Measurements from ENCODE around the gene LPP.

The LPP gene

GRCh38 chr3:188707381-188708288 is 553.7 kb downstream of the LPP start:
- DNase-seq = no peak
- Histone ChIP-seq H3K9me3 (ENCODE audit: control insufficient read depth, low read length) (no peaks in the 10 kb centered on the region), H3K36me3 (ENCODE audit: control insufficient read depth, insufficient read depth, low read length) (no peaks in the 10 kb centered on the region), H3K4me1 (ENCODE audit: control insufficient read depth, insufficient read depth, low read length, poor library complexity, severe bottlenecking) (no peaks in the 10 kb centered on the region), H3K27ac (ENCODE audit: insufficient read depth, low read length, poor library complexity, severe bottlenecking) (no peak overlapping the region), H3K27me3 (replicated peaks; ENCODE audit: control insufficient read depth, insufficient read depth, low read length, poor library complexity, severe bottlenecking) (no peaks in the 10 kb centered on the region), H3K4me3 (ENCODE audit: insufficient read depth, low read depth, low read length, poor library complexity, severe bottlenecking) (no peak overlapping the region)

- Histone ChIP-seq H3K4me1 (ENCODE audit: control insufficient read depth, insufficient read depth, low read length, poor library complexity, severe bottlenecking) (no peaks in the 10 kb centered on the region), H3K4me3 (ENCODE audit: insufficient read depth, low read depth, low read length, poor library complexity, severe bottlenecking) (no peak overlapping the region), H3K27me3 (replicated peaks; ENCODE audit: control insufficient read depth, insufficient read depth, low read length, poor library complexity, severe bottlenecking) (no peaks in the 10 kb centered on the region), H3K36me3 (ENCODE audit: control insufficient read depth, insufficient read depth, low read length) (no peaks in the 10 kb centered on the region), H3K9me3 (ENCODE audit: control insufficient read depth, low read length) (no peaks in the 10 kb centered on the region), H3K27ac (ENCODE audit: insufficient read depth, low read length, poor library complexity, severe bottlenecking) (no peak overlapping the region)
- DNase-seq = no peak
Measured at GRCh38 chr3:188711881-188712247, 557.9 kb downstream of the LPP start.

- no peaks in the 10 kb centered on the region for H3K36me3 ChIP-seq (ENCODE audit: control insufficient read depth, insufficient read depth, low read length)
- no peaks in the 10 kb centered on the region for H3K4me1 ChIP-seq (ENCODE audit: control insufficient read depth, insufficient read depth, low read length, poor library complexity, severe bottlenecking)
- no peaks in the 10 kb centered on the region for H3K27me3 ChIP-seq (replicated peaks; ENCODE audit: control insufficient read depth, insufficient read depth, low read length, poor library complexity, severe bottlenecking)
- H3K27ac ChIP-seq (ENCODE audit: insufficient read depth, low read length, poor library complexity, severe bottlenecking) = no peak overlapping the region
- no peaks in the 10 kb centered on the region for H3K9me3 ChIP-seq (ENCODE audit: control insufficient read depth, low read length)
- H3K4me3 ChIP-seq (ENCODE audit: insufficient read depth, low read depth, low read length, poor library complexity, severe bottlenecking) = no peak overlapping the region
- DNase-seq = no peak
Measured at GRCh38 chr3:188712248-188712924, 558.4 kb downstream of the LPP start.

GRCh38 chr3:188712991-188713390 is 559.0 kb downstream of the LPP start:
- H3K27ac ChIP-seq (ENCODE audit: insufficient read depth, low read length, poor library complexity, severe bottlenecking) = no peak overlapping the region
- no peaks in the 10 kb centered on the region for H3K9me3 ChIP-seq (ENCODE audit: control insufficient read depth, low read length)
- no peak overlapping the region for H3K4me3 ChIP-seq (ENCODE audit: insufficient read depth, low read depth, low read length, poor library complexity, severe bottlenecking)
- H3K4me1 ChIP-seq (ENCODE audit: control insufficient read depth, insufficient read depth, low read length, poor library complexity, severe bottlenecking) = no peaks in the 10 kb centered on the region
- no peak for DNase-seq
- H3K27me3 ChIP-seq (replicated peaks; ENCODE audit: control insufficient read depth, insufficient read depth, low read length, poor library complexity, severe bottlenecking) = no peaks in the 10 kb centered on the region
- no peaks in the 10 kb centered on the region for H3K36me3 ChIP-seq (ENCODE audit: control insufficient read depth, insufficient read depth, low read length)

GRCh38 chr3:188719545-188719944 is 565.6 kb downstream of the LPP start:
- H3K27me3 ChIP-seq (replicated peaks; ENCODE audit: control insufficient read depth, insufficient read depth, low read length, poor library complexity, severe bottlenecking) = no peaks in the 10 kb centered on the region
- no peak for DNase-seq
- no peak overlapping the region for H3K4me3 ChIP-seq (ENCODE audit: insufficient read depth, low read depth, low read length, poor library complexity, severe bottlenecking)
- no peaks in the 10 kb centered on the region for H3K4me1 ChIP-seq (ENCODE audit: control insufficient read depth, insufficient read depth, low read length, poor library complexity, severe bottlenecking)
- H3K36me3 ChIP-seq (ENCODE audit: control insufficient read depth, insufficient read depth, low read length) = no peaks in the 10 kb centered on the region
- H3K27ac ChIP-seq (ENCODE audit: insufficient read depth, low read length, poor library complexity, severe bottlenecking) = no peak overlapping the region
- no peaks in the 10 kb centered on the region for H3K9me3 ChIP-seq (ENCODE audit: control insufficient read depth, low read length)

GRCh38 chr3:188720215-188720614 is 566.3 kb downstream of the LPP start:
- Histone ChIP-seq H3K4me3 (ENCODE audit: insufficient read depth, low read depth, low read length, poor library complexity, severe bottlenecking) (no peak overlapping the region), H3K4me1 (ENCODE audit: control insufficient read depth, insufficient read depth, low read length, poor library complexity, severe bottlenecking) (no peaks in the 10 kb centered on the region), H3K36me3 (ENCODE audit: control insufficient read depth, insufficient read depth, low read length) (no peaks in the 10 kb centered on the region), H3K27me3 (replicated peaks; ENCODE audit: control insufficient read depth, insufficient read depth, low read length, poor library complexity, severe bottlenecking) (no peaks in the 10 kb centered on the region), H3K27ac (ENCODE audit: insufficient read depth, low read length, poor library complexity, severe bottlenecking) (no peak overlapping the region), H3K9me3 (ENCODE audit: control insufficient read depth, low read length) (no peaks in the 10 kb centered on the region)
- DNase-seq = no peak

- Histone ChIP-seq H3K36me3 (ENCODE audit: control insufficient read depth, insufficient read depth, low read length) (no peaks in the 10 kb centered on the region), H3K4me1 (ENCODE audit: control insufficient read depth, insufficient read depth, low read length, poor library complexity, severe bottlenecking) (no peaks in the 10 kb centered on the region), H3K27ac (ENCODE audit: insufficient read depth, low read length, poor library complexity, severe bottlenecking) (no peak overlapping the region), H3K9me3 (ENCODE audit: control insufficient read depth, low read length) (no peaks in the 10 kb centered on the region), H3K27me3 (replicated peaks; ENCODE audit: control insufficient read depth, insufficient read depth, low read length, poor library complexity, severe bottlenecking) (no peaks in the 10 kb centered on the region), H3K4me3 (ENCODE audit: insufficient read depth, low read depth, low read length, poor library complexity, severe bottlenecking) (no peak overlapping the region)
- no peak for DNase-seq
Measured at GRCh38 chr3:188720636-188721035, 566.7 kb downstream of the LPP start.

- Histone ChIP-seq H3K27me3 (replicated peaks; ENCODE audit: control insufficient read depth, insufficient read depth, low read length, poor library complexity, severe bottlenecking) (no peaks in the 10 kb centered on the region), H3K4me1 (ENCODE audit: control insufficient read depth, insufficient read depth, low read length, poor library complexity, severe bottlenecking) (no peaks in the 10 kb centered on the region), H3K9me3 (ENCODE audit: control insufficient read depth, low read length) (no peaks in the 10 kb centered on the region), H3K36me3 (ENCODE audit: control insufficient read depth, insufficient read depth, low read length) (no peaks in the 10 kb centered on the region), H3K4me3 (ENCODE audit: insufficient read depth, low read depth, low read length, poor library complexity, severe bottlenecking) (no peak overlapping the region), H3K27ac (ENCODE audit: insufficient read depth, low read length, poor library complexity, severe bottlenecking) (no peak overlapping the region)
- DNase-seq = no peak
Measured at GRCh38 chr3:188721312-188721711, 567.4 kb downstream of the LPP start.

GRCh38 chr3:188721990-188722389 is 568.0 kb downstream of the LPP start:
- DNase-seq = no peak
- H3K4me1 ChIP-seq (ENCODE audit: control insufficient read depth, insufficient read depth, low read length, poor library complexity, severe bottlenecking) = no peaks in the 10 kb centered on the region
- no peaks in the 10 kb centered on the region for H3K36me3 ChIP-seq (ENCODE audit: control insufficient read depth, insufficient read depth, low read length)
- no peak overlapping the region for H3K27ac ChIP-seq (ENCODE audit: insufficient read depth, low read length, poor library complexity, severe bottlenecking)
- no peaks in the 10 kb centered on the region for H3K9me3 ChIP-seq (ENCODE audit: control insufficient read depth, low read length)
- no peaks in the 10 kb centered on the region for H3K27me3 ChIP-seq (replicated peaks; ENCODE audit: control insufficient read depth, insufficient read depth, low read length, poor library complexity, severe bottlenecking)
- H3K4me3 ChIP-seq (ENCODE audit: insufficient read depth, low read depth, low read length, poor library complexity, severe bottlenecking) = no peak overlapping the region

- Histone ChIP-seq H3K9me3 (ENCODE audit: control insufficient read depth, low read length) (no peaks in the 10 kb centered on the region), H3K4me3 (ENCODE audit: insufficient read depth, low read depth, low read length, poor library complexity, severe bottlenecking) (no peak overlapping the region), H3K4me1 (ENCODE audit: control insufficient read depth, insufficient read depth, low read length, poor library complexity, severe bottlenecking) (no peaks in the 10 kb centered on the region), H3K36me3 (ENCODE audit: control insufficient read depth, insufficient read depth, low read length) (no peaks in the 10 kb centered on the region), H3K27me3 (replicated peaks; ENCODE audit: control insufficient read depth, insufficient read depth, low read length, poor library complexity, severe bottlenecking) (no peaks in the 10 kb centered on the region), H3K27ac (ENCODE audit: insufficient read depth, low read length, poor library complexity, severe bottlenecking) (no peak overlapping the region)
- DNase-seq = no peak
Measured at GRCh38 chr3:188722963-188723362, 569.0 kb downstream of the LPP start.
